SK-N-MC (cell line): ENCODE data around the gene GOLGA6A.
A peak's percentile ranks its signal among the peaks of the same experiment; 100 is the strongest.
"Not testable (repeated sequence)": the region's sequence is repeated elsewhere in the genome, so short reads cannot be mapped to it uniquely, and the experiment has no call there.

Experiments
- DNase-seq: peaks from one replicate; pipeline ENCODE4 v3.0.0-alpha.2; 2011; ENCODE audit warnings: low read depth, low spot score
- H3K27ac ChIP-seq: fragments of 200-600 bp; sonication (generic); 2 replicates; pipeline ENCODE4 v1.5.1; 2016; ENCODE audit warnings: mixed run types
- H3K36me3 ChIP-seq: fragments of 200-600 bp; sonication (generic); 2 replicates; pipeline ENCODE4 v1.6.1; 2017; ENCODE audit warnings: antibody characterized with exemption, low read length, mixed read lengths; ENCODE audit not compliant: insufficient read depth
- H3K4me3 ChIP-seq: fragments of 200-600 bp; sonication (generic); 2 replicates; pipeline ENCODE4 v1.5.1; 2016
- H3K9ac ChIP-seq: fragments of 200-600 bp; sonication (generic); 2 replicates; pipeline ENCODE4 v1.8.0; 2017; ENCODE audit warnings: mixed run types, mixed read lengths; ENCODE audit not compliant: insufficient read length
- H3K9me3 ChIP-seq: fragments of 200-600 bp; sonication (generic); 2 replicates; pipeline ENCODE4 v1.6.1; 2017; ENCODE audit warnings: low read depth, mild to moderate bottlenecking, antibody characterized with exemption, low read length, moderate library complexity, mixed read lengths
- EZH2 ChIP-seq: fragments of 200-600 bp; sonication (generic); IDR thresholded peaks from one replicate; pipeline ENCODE4 v1.6.1; 2017; ENCODE audit warnings: antibody characterized with exemption
- FOXP2 ChIP-seq: optimal IDR thresholded peaks from 2 replicates; pipeline ENCODE3; 2011; ENCODE audit warnings: mild to moderate bottlenecking, moderate library complexity; ENCODE audit not compliant: insufficient read depth; ENCODE audit errors: extremely low read length, control extremely low read depth
- POLR2AphosphoS5 ChIP-seq: IDR thresholded peaks from 2 replicates; pipeline ENCODE4 v1.6.1; 2012; ENCODE audit warnings: mild to moderate bottlenecking, low read depth, low read length, borderline replicate concordance

GOLGA6A gene, protein sequence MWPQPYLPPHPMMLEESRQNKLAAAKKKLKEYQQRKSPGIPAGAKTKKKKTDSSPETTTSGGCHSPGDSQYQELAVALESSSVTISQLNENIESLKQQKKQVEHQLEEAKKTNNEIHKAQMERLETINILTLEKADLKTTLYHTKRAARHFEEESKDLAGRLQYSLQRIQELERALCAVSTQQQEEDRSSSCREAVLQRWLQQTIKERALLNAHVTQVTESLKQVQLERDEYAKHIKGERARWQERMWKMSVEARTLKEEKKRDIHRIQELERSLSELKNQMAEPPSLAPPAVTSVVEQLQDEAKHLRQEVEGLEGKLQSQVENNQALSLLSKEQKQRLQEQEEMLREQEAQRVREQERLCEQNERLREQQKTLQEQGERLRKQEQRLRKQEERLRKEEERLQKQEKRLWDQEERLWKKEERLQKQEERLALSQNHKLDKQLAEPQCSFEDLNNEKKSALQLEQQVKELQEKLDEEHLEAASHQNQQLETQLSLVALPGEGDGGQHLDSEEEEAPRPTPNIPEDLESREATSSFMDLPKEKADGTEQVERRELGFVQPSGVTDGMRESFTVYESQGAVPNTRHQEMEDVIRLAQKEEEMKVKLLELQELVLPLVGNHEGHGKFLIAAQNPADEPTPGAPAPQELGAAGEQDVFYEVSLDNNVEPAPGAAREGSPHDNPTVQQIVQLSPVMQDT

DNA sequence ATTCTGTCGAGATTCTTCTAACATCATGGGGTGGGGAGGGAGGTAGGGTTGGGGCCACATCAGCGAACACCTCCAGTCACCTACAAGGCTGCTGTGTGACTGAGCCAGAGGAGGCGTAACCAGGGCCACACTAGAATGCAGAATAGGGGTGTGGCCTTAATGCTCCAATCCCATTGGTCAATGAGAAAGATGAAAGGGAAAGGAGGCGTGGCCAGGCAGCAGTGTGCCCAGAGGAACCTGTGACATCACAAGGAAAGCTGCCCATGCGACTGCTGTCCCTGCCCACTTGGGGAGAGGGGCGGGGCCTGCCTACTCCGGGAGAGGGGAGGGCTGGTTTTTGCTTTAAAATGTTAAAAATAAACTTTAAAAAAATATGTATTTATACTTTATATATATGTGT, at the start of gene GOLGA6A:
TSS of gene GOLGA6A (minus strand) at position 101 of the 400 bp plus-strand sequence. CDS start at position 60, 41 bp downstream.
- H3K27ac ChIP-seq, H3K9me3 ChIP-seq, H3K4me3 ChIP-seq, H3K36me3 ChIP-seq, DNase-seq, H3K9ac ChIP-seq: not testable (repeated sequence)

DNA sequence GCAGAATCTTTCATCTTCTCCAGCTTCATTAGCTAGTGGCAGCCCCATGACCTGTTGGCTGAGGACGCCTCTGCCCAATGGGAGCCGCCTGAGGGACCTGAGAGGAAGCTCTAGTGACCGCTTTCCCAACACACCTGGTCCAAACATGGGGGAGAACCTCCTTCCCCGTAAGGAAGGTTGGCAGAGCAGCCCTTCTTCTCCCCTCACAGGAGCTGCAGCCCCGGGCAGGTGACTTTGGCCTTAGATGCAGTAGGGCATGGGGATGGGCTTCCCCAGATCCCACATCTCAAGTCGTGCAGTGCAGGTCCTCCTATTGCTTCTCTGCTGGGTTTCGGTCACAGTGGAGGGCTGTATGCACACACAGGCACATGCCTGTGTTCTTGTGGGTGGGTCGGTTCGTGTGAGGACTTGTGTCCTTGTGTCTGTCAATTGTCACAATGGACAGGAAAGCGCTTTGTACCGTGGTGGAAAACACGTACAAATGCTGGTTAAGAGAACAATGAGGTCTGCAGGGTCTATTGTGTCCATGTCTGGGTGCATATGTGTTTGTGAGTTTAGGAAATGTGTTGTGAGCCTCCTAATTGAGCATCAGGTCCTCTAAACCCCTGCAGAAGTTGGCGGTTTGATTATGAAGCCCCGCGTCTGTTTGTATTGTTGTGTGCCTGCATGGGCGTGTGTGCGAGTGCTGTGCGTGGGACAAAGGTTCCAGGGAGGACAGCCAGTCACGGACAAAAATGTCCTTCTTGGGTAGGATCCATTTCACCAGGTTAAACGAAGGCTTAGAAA, 49.5 kb upstream of the GOLGA6A start:
- H3K4me3 ChIP-seq, result no peak overlapping the region
- no peak for DNase-seq

DNA sequence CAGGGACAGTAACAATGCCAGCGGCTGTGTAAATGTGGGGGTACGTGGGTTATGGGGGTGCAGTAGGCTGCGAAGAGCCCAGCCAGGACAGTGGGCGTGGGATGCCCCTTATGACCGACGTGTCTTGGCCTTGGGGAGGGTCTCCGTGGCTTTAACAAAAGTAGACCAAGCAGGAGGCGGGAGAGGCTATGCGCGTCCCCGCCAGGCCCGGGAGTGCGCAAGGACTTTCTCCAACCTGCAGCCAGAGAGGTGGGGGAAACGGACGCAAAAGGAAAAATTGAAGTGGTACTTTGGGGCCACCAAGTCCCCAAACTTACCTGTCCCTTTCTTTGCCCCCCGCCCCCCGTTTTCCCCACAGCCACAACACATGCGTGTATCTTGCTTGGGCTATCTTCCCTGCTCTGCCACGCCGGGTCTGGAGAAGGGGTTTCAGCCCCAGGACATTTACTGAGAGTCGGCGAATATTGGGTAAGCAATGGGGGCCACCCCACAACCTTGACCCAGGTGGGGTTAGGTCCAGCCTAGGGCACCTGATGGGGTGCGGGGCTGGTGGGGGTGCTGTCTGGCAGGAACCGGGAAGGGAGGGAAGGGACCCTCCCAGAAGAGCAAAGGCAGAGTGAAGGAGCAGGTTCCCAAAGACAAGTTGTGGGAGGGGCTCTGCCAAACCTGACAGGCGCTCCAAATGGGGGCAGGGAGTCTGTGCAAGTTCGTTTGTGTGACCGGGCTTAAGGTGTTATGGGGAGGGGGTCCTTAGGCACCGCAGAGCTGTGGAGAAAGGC, 48.7 kb upstream of the GOLGA6A start:
- Histone ChIP-seq H3K36me3 (no peaks in the 10 kb centered on the region), H3K27ac (no peak overlapping the region), H3K9ac (no peak overlapping the region), H3K4me3 (peak overlapping the region; percentile 63), H3K9me3 (no peaks in the 10 kb centered on the region)
- TF ChIP-seq EZH2 (no peak), FOXP2 (no peak), POLR2AphosphoS5 (no peak)
- no peak for DNase-seq

More for the DNA sequence above, 49.5 kb upstream of the GOLGA6A start:
- H3K9me3 ChIP-seq, result no peaks in the 10 kb centered on the region
- no peaks in the 10 kb centered on the region for H3K36me3 ChIP-seq
- H3K9ac ChIP-seq, result no peak overlapping the region
- no peak overlapping the region for H3K27ac ChIP-seq
- no peak for TF ChIP-seq POLR2AphosphoS5
- TF ChIP-seq EZH2, result no peak
- no peak for TF ChIP-seq FOXP2

DNA sequence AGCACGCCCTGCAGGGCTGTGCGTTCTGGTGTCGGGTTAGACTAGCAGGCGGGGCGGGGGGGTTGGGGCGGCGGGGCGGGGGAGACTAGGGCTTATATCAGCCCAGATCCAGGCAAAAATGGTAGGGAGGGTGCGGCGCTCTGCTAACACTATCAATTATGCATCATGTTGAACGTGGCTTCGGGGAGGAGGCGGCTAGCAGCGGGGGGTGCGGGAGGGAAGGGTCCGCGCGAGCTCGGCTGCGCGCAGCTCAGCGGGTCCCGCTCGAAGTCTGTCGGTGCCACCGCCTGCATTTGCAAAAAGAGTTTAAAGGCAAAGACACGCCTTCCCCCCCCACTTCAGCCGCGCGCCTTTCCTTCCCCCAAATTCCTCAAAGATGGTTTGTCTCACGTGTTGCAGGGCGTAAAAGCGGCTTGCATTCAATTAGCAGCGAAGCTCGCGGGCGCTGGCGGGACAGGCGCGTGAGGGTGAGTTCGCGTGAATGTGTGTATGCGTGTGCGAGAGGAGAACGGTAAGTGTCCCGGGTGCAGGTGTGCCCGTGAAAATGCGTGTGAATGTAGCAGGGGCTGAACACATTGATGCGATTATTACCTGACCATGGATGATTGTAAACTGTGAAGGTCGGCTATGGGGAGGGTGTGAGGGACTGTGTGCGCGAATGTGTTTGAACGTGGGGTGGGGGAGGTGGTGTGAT, 48.0 kb upstream of the GOLGA6A start, which contains the start of gene ISLR2:
TSS of gene ISLR2 (plus strand) at position 432 of the 694 bp plus-strand sequence. CDS start 2,169 bp downstream, outside the sequence.
- Histone ChIP-seq H3K27ac (no peak within 1 kb of the TSS), H3K36me3 (no peaks in the 10 kb centered on the region), H3K9ac (no peak within 1 kb of the TSS), H3K9me3 (no peaks in the 10 kb centered on the region), H3K4me3 (peak within 1 kb of the TSS; percentile 63)
- TF ChIP-seq EZH2, result no peak
- no peak for TF ChIP-seq POLR2AphosphoS5
- TF ChIP-seq FOXP2, result no peak
- no peak for DNase-seq

DNA sequence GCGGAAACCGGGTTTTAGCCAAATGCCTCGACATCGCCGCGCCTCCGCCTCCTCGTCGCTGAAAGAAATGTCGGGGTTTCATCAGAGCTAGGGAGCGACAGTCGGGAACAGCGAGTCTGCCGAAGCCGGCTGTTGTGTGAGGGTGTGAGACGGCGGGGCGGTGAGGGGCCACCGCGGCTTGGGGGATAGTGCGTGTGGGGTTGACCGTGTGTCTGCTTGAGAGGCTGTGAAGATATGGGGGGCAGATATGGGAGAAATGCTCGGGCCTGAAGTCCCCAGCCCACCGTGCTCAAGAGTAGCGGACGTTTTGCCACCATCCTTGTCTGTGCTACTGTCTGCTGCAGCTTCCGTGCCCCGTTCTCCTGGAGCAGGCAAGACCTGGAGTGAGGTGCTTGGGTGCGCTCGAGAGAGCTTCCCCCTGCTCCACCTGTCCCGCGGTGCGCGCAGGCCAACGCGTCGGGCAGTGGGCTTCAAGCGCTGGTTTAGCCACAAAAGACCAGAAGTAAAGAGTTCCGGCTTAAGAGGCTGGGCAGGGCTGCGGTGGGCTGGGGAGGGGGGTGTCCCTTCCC, 47.3 kb upstream of the GOLGA6A start:
- Histone ChIP-seq H3K27ac (no peak overlapping the region), H3K4me3 (peak overlapping the region; percentile 49), H3K9me3 (no peaks in the 10 kb centered on the region), H3K9ac (no peak overlapping the region), H3K36me3 (no peaks in the 10 kb centered on the region)
- no peak for TF ChIP-seq FOXP2
- peak; percentile 100 for TF ChIP-seq EZH2
- DNase-seq, result no peak

DNA sequence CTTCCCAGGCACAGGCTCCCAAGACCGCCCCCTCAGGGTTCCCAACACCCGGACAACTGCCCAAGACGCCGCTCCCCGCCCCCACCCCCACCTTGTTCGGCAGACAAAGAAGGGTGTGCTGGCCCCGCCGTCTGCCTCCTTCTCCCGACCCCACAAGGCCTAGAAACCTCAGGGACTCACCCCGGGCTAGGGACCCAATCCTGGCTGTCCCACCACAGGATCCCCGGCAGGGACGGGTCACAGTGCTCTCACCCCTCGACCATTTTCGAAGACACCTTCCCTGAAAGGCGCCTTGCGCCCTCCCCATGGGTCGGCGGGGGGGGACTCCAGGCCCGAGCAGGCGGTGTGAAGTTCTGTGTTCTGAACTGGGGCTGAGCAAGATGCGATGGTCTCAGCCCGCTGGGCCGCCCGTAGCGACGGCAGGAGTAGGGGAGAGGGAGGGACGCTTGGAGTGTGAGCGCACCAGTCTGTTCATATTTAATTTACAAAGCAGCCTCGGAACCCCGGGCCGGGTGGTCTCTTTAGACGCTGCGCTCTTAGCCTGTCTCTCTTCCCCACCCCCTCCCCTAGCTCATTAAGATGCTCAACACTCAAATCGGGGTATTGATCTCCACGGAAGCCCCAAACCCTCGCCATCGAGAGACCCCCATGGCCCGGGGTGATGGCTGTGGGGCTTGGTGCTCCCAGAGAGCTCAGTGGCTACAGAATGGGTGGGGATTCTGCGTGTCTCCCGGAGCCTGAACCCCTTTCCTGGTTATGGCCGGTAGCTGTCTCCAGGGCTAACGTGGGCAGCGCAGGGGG, 46.6 kb upstream of the GOLGA6A start:
- Histone ChIP-seq H3K4me3 (peak overlapping the region; percentile 49), H3K9ac (no peak overlapping the region)
- no peak for DNase-seq

More for the DNA sequence above, 46.6 kb upstream of the GOLGA6A start:
- TF ChIP-seq EZH2 (no peak), POLR2AphosphoS5 (no peak), FOXP2 (no peak)
- Histone ChIP-seq H3K36me3 (no peaks in the 10 kb centered on the region), H3K9me3 (no peaks in the 10 kb centered on the region), H3K27ac (no peak overlapping the region)
